Limb (tissue), 2 donors: Measurements from ENCODE around the gene SH3RF3.

ENCODE experiments used
- DNase-seq, 2 donors: peaks; one replicate each; pipeline ENCODE4 v3.0.0-alpha.2; 2016; ENCODE audit errors: extremely low spot score in 2 of 2

Gene SH3RF3

GRCh38 chr2:109387778-109388469 is 258.9 kb downstream of the SH3RF3 start:
- DNase-seq = no peak

- no peak for DNase-seq
Measured at GRCh38 chr2:109391243-109391642, 262.2 kb downstream of the SH3RF3 start.

GRCh38 chr2:109392140-109392539 is 263.1 kb downstream of the SH3RF3 start:
- no peak for DNase-seq

GRCh38 chr2:109392816-109393661 is 264.0 kb downstream of the SH3RF3 start:
- no peak for DNase-seq

- no peak for DNase-seq
Measured at GRCh38 chr2:109393662-109393972, 264.6 kb downstream of the SH3RF3 start.

GRCh38 chr2:109395494-109396201 is 266.6 kb downstream of the SH3RF3 start:
- no peak for DNase-seq

GRCh38 chr2:109396202-109397180 is 267.5 kb downstream of the SH3RF3 start:
- peak in 1 of 2 donors; percentile 28 for DNase-seq

GRCh38 chr2:109397893-109398292 is 268.9 kb downstream of the SH3RF3 start:
- DNase-seq = no peak

- DNase-seq = no peak
Measured at GRCh38 chr2:109398366-109399015, 269.5 kb downstream of the SH3RF3 start.

GRCh38 chr2:109399066-109399465 is 270.1 kb downstream of the SH3RF3 start:
- DNase-seq = no peak

GRCh38 chr2:109400102-109400501 is 271.1 kb downstream of the SH3RF3 start:
- DNase-seq = no peak

GRCh38 chr2:109401370-109401769 is 272.4 kb downstream of the SH3RF3 start:
- no peak for DNase-seq

GRCh38 chr2:109402180-109402579 is 273.2 kb downstream of the SH3RF3 start:
- no peak for DNase-seq

- no peak for DNase-seq
Measured at GRCh38 chr2:109402980-109403840, 274.2 kb downstream of the SH3RF3 start.

GRCh38 chr2:109403841-109404201 is 274.8 kb downstream of the SH3RF3 start:
- no peak for DNase-seq

- DNase-seq = no peak
Measured at GRCh38 chr2:109404681-109405080, 275.7 kb downstream of the SH3RF3 start.

- no peak for DNase-seq
Measured at GRCh38 chr2:109405873-109406272, 276.9 kb downstream of the SH3RF3 start.

- no peak for DNase-seq
Measured at GRCh38 chr2:109406301-109406700, 277.3 kb downstream of the SH3RF3 start.

GRCh38 chr2:109407276-109408042 is 278.5 kb downstream of the SH3RF3 start:
- DNase-seq = no peak
